NCI-H1417 (cell line): ENCODE measurements around the gene GSTCD.

Source experiments
- DNase-seq, 3 experiments: peaks; one replicate each; lab custom pipeline; 2025; lab: John Stamatoyannopoulos, UW

GSTCD gene

DNA sequence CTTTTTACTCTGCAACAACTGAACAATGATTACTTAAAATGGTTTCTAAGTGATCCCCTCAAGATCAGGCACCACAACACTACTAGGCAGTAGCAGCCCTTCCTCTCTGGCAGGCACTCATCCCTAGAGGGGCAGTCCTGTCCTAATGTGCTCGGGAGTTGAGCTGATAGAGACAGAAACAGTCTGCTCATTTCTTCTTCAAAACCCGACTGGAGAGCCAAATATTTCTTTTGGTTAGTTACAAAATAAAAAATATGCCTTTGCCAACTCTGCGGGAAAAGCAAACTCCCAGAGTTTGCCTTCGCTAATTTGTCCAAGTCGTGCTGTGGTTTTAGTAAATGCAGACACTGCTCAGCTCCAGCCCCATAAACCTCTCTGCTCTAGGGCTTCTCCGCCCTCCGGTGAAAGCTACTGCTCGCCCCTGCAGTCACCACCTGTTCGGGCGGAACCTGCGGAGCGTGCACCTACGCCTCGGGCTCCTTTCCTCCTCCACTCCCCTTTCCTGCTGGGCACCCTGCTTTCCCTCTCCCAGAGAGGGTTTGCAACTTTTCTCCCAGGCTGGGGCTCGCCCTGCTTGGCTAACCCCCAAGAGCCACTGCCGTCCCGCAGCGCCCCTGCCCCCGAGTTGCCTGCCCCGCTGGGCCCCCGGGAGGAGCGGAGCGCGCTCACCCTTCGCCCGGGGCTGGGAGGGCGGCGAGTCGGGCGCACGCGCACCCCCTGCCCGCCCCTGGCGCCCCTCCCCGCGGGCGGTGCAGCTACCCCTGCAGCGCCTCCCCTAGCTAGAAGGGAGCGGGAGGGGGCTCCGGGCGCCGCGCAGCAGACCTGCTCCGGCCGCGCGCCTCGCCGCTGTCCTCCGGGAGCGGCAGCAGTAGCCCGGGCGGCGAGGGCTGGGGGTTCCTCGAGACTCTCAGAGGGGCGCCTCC lies 186.3 kb downstream of the GSTCD start, which contains the start of gene NPNT:
Gene NPNT, plus strand, starts transcription at position 812 of the 923 bp plus-strand sequence. CDS start 182 bp downstream, outside the sequence.
- peak; percentile 9 to 92 (median 92) for DNase-seq

DNA sequence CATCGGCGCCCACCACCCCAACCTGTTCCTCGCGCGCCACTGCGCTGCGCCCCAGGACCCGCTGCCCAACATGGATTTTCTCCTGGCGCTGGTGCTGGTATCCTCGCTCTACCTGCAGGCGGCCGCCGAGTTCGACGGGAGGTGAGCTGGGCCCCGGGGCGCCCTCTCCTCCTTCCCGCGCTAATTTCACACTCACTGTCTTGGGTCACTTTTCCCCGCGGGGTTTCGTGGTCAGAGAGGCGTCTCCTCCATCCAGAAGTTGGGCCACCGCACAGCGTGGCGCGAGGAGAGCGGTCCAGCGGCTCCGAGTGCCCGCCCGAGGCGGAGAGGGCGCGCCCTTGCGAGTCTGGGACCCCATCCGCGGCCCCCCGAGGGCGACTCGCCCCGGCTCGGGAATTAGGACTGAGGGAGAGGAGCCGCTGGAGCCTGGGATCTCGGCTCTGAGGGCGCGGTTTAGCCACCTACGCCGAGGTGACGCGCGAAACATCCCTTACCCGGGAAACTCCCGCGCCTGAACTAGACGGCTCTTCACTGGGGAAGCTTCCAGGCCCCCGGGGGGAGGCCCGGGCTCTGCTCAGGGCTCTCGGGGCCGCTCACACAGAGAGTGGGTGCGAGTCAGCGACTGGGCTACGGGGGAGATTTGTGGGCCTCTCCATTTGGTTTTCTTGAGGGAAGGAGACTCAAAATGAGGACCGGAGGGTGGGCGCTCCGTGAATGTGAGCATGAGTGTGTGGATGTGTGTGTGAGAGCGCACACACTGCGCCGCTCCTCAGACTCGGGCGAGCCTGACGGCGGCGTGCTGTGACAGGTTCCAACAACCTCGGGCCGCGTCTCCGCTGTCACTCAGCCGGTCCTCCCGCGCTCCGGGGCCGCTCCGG lies 187.2 kb downstream of the GSTCD start:
- peak in 2 of 3 experiments; percentile 85 to 86 for DNase-seq

- no peak for DNase-seq
Observed at GRCh38 chr4:105896461-105896942, 187.9 kb downstream of the GSTCD start.
